Neural progenitor cell (in vitro differentiated cells): Measurements from ENCODE around the gene VIPR1. TPM values are rescaled to one million over a fixed set of nuclear protein-coding genes. Genes with fewer than 3 reads are reported as not detected.

Experiments used
- DNase-seq: peaks from one replicate; pipeline ENCODE4 v3.0.0-alpha.2; 2016; ENCODE audit warnings: low spot score
- H2AFZ ChIP-seq: fragments of 200-600 bp; sonication (generic); replicated peaks from 2 replicates; pipeline ENCODE4 v1.6.1; 2016; ENCODE audit warnings: antibody characterized with exemption
- H3F3A ChIP-seq: fragments of 200-600 bp; sonication (generic); 2 replicates; pipeline ENCODE4 v1.6.1; 2016; ENCODE audit warnings: antibody characterized with exemption, low read depth
- H3K27ac ChIP-seq: fragments of 200-600 bp; sonication (generic); 2 replicates; pipeline ENCODE4 v1.5.1; 2016; ENCODE audit warnings: mild to moderate bottlenecking
- H3K27me3 ChIP-seq: fragments of 200-600 bp; sonication (generic); 2 replicates; pipeline ENCODE4 v1.6.1; 2016; ENCODE audit warnings: mild to moderate bottlenecking, moderate library complexity
- H3K36me3 ChIP-seq: fragments of 200-600 bp; sonication (generic); 2 replicates; pipeline ENCODE4 v1.5.1; 2016
- H3K4me1 ChIP-seq: fragments of 200-600 bp; sonication (generic); 2 replicates; pipeline ENCODE4 v1.6.1; 2016; ENCODE audit warnings: mixed run types
- H3K4me2 ChIP-seq: fragments of 200-600 bp; sonication (generic); 2 replicates; pipeline ENCODE4 v1.6.1; 2016
- H3K4me3 ChIP-seq: fragments of 200-600 bp; sonication (generic); 2 replicates; pipeline ENCODE4 v1.5.1; 2016
- H3K79me2 ChIP-seq: fragments of 200-600 bp; sonication (generic); 2 replicates; pipeline ENCODE4 v1.6.1; 2016; ENCODE audit warnings: low read depth
- H3K9ac ChIP-seq: fragments of 200-600 bp; sonication (generic); 2 replicates; pipeline ENCODE4 v1.6.1; 2016
- H3K9me3 ChIP-seq: fragments of 200-600 bp; sonication (generic); 2 replicates; pipeline ENCODE4 v1.5.1; 2016; ENCODE audit warnings: low read depth
- H4K20me1 ChIP-seq: fragments of 200-600 bp; sonication (generic); 2 replicates; pipeline ENCODE4 v1.6.1; 2016; ENCODE audit warnings: low read depth
- H3K27ac Mint-ChIP-seq: 3 replicates; pipeline ENCODE4 v1.8.0; 2021; ENCODE audit warnings: mixed read lengths
- H3K27me3 Mint-ChIP-seq: 2 replicates; pipeline ENCODE4 v1.8.0; 2022; ENCODE audit warnings: low read depth, mild to moderate bottlenecking, inconsistent platforms, moderate library complexity, mixed read lengths; ENCODE audit not compliant: insufficient read depth
- H3K36me3 Mint-ChIP-seq: 3 replicates; pipeline ENCODE4 v1.8.0; 2021; ENCODE audit warnings: mixed read lengths
- H3K4me1 Mint-ChIP-seq: 3 replicates; pipeline ENCODE4 v1.8.0; 2021; ENCODE audit warnings: mixed read lengths
- H3K4me3 Mint-ChIP-seq: 3 replicates; pipeline ENCODE4 v1.8.0; 2021; ENCODE audit warnings: mild to moderate bottlenecking, moderate library complexity, mixed read lengths
- H3K9me3 Mint-ChIP-seq: 3 replicates; pipeline ENCODE4 v1.8.0; 2020; ENCODE audit warnings: mixed read lengths
- CTCF ChIP-seq: fragments of 200-600 bp; sonication (generic); IDR thresholded peaks from 2 replicates; pipeline ENCODE4 v1.5.1; 2017; ENCODE audit warnings: antibody characterized with exemption, mild to moderate bottlenecking
- EZH2 ChIP-seq: fragments of 200-600 bp; sonication (generic); IDR thresholded peaks from 2 replicates; pipeline ENCODE4 v1.6.1; 2017; ENCODE audit warnings: antibody characterized with exemption, mild to moderate bottlenecking, moderate library complexity
- EZH2phosphoT487 ChIP-seq: fragments of 200-600 bp; sonication (generic); IDR thresholded peaks from 2 replicates; pipeline ENCODE4 v1.6.1; 2017; ENCODE audit warnings: antibody characterized with exemption
- total RNA-seq: library from RNA; depleted of rRNA; stranded (reverse); fragments of >200 nt; gene quantifications from 2 replicates; pipeline ENCODE4 v1.2.3, GENCODE V29; 2015; ENCODE audit warnings: low replicate concordance

The VIPR1 gene
- total RNA-seq, 1 donor from 2014 or later, result 1.4 TPM

GRCh38 chr3:42473083-42473932 lies 29.1 kb upstream of the VIPR1 start:
- Mint-ChIP-seq H3K36me3 (no peaks in the 10 kb centered on the region), H3K27me3 (peaks cover 8% of the 10 kb centered on the region), H3K4me3 (no peak overlapping the region), H3K9me3 (no peaks in the 10 kb centered on the region), H3K4me1 (no peaks in the 10 kb centered on the region), H3K27ac (no peak overlapping the region)
- H3K27me3 ChIP-seq, result no peaks in the 10 kb centered on the region
- peak overlapping the region; percentile 42 for H2AFZ ChIP-seq
- no peak overlapping the region for H3K4me3 ChIP-seq
- no peak for DNase-seq
- no peaks in the 10 kb centered on the region for H3K36me3 ChIP-seq
- no peaks in the 10 kb centered on the region for H3F3A ChIP-seq
- H3K9me3 ChIP-seq, result no peaks in the 10 kb centered on the region
- H3K9ac ChIP-seq, result no peak overlapping the region
- H3K4me2 ChIP-seq, result no peak overlapping the region
- no peaks in the 10 kb centered on the region for H3K4me1 ChIP-seq
- no peak for TF ChIP-seq EZH2
- TF ChIP-seq EZH2phosphoT487, result no peak
- TF ChIP-seq CTCF, result no peak
- H3K79me2 ChIP-seq, result no peaks in the 10 kb centered on the region
- H3K27ac ChIP-seq, result no peak overlapping the region
- no peaks in the 10 kb centered on the region for H4K20me1 ChIP-seq

- no peaks in the 10 kb centered on the region for H3K79me2 ChIP-seq
- TF ChIP-seq EZH2 (no peak), EZH2phosphoT487 (no peak), CTCF (no peak)
- Mint-ChIP-seq H3K27me3 (peaks cover 8% of the 10 kb centered on the region), H3K27ac (no peak overlapping the region), H3K9me3 (peaks cover 2% of the 10 kb centered on the region), H3K4me3 (no peak overlapping the region), H3K4me1 (no peaks in the 10 kb centered on the region), H3K36me3 (no peaks in the 10 kb centered on the region)
- H3K27me3 ChIP-seq, result no peaks in the 10 kb centered on the region
- no peak for DNase-seq
- H3K9me3 ChIP-seq, result no peaks in the 10 kb centered on the region
- no peak overlapping the region for H3K4me2 ChIP-seq
- H4K20me1 ChIP-seq, result no peaks in the 10 kb centered on the region
- H3K36me3 ChIP-seq, result no peaks in the 10 kb centered on the region
- no peak overlapping the region for H3K9ac ChIP-seq
- no peaks in the 10 kb centered on the region for H3K4me1 ChIP-seq
- H3K27ac ChIP-seq, result no peak overlapping the region
- H2AFZ ChIP-seq, result no peak overlapping the region
- no peak overlapping the region for H3K4me3 ChIP-seq
- H3F3A ChIP-seq, result no peaks in the 10 kb centered on the region
These were observed 26.0 kb upstream of the VIPR1 start for GRCh38 chr3:42476225-42477125.

- Histone ChIP-seq H3K27ac (no peak overlapping the region), H3K27me3 (no peaks in the 10 kb centered on the region), H2AFZ (no peak overlapping the region), H4K20me1 (no peaks in the 10 kb centered on the region), H3F3A (no peaks in the 10 kb centered on the region), H3K79me2 (no peaks in the 10 kb centered on the region), H3K4me3 (no peak overlapping the region), H3K9me3 (no peaks in the 10 kb centered on the region), H3K4me1 (no peaks in the 10 kb centered on the region), H3K4me2 (no peak overlapping the region), H3K36me3 (no peaks in the 10 kb centered on the region), H3K9ac (no peak overlapping the region)
- Mint-ChIP-seq H3K27ac (no peak overlapping the region), H3K4me1 (no peaks in the 10 kb centered on the region), H3K27me3 (peaks cover 8% of the 10 kb centered on the region), H3K4me3 (no peak overlapping the region), H3K9me3 (peaks cover 2% of the 10 kb centered on the region), H3K36me3 (no peaks in the 10 kb centered on the region)
- no peak for DNase-seq
- TF ChIP-seq EZH2, result no peak
- no peak for TF ChIP-seq EZH2phosphoT487
- TF ChIP-seq CTCF, result no peak
These were observed 24.7 kb upstream of the VIPR1 start for GRCh38 chr3:42477696-42478095.
